HEK293 (cell line): ENCODE results near the gene MFSD2A.

ENCODE experiments used
- BCL6B ChIP-seq: fragments of 450-650 bp; formaldehyde crosslinking; IDR thresholded peaks from 2 replicates; pipeline ENCODE4 v1.5.1; 2017; ENCODE audit warnings: missing biosample characterization, missing genetic modification characterization
- HOXA7 ChIP-seq: sonication (generic); formaldehyde crosslinking; IDR thresholded peaks from 2 replicates; pipeline ENCODE4 v1.8.1; 2022; ENCODE audit warnings: missing genetic modification reagents, borderline replicate concordance
- OVOL3 ChIP-seq: fragments of 450-650 bp; formaldehyde crosslinking; IDR thresholded peaks from 2 replicates; pipeline ENCODE4 v1.5.1; 2016; ENCODE audit warnings: missing biosample characterization, missing genetic modification characterization
- SETDB1 ChIP-seq: IDR thresholded peaks from one replicate; pipeline ENCODE4 v1.6.1; 2017; ENCODE audit warnings: mild to moderate bottlenecking, low read length, moderate library complexity, mixed read lengths; ENCODE audit not compliant: insufficient read length
- ZBTB1 ChIP-seq: fragments of 450-650 bp; formaldehyde crosslinking; IDR thresholded peaks from 2 replicates; pipeline ENCODE4 v1.5.1; 2016; ENCODE audit warnings: missing biosample characterization, missing genetic modification characterization
- ZBTB17 ChIP-seq: fragments of 450-650 bp; formaldehyde crosslinking; IDR thresholded peaks from 2 replicates; pipeline ENCODE4 v1.5.1; 2016; ENCODE audit warnings: missing biosample characterization, missing genetic modification characterization
- ZBTB44 ChIP-seq: fragments of 450-650 bp; IDR thresholded peaks from 2 replicates; pipeline ENCODE4 v1.5.1; 2018; ENCODE audit warnings: missing biosample characterization, mild to moderate bottlenecking, missing genetic modification characterization
- ZBTB48 ChIP-seq: fragments of 450-650 bp; formaldehyde crosslinking; IDR thresholded peaks from 2 replicates; pipeline ENCODE4 v1.5.1; 2016; ENCODE audit warnings: missing biosample characterization, missing genetic modification characterization
- ZEB2 ChIP-seq: fragments of 450-650 bp; formaldehyde crosslinking; IDR thresholded peaks from 2 replicates; pipeline ENCODE4 v1.5.1; 2016; ENCODE audit warnings: missing biosample characterization, missing genetic modification characterization
- ZFHX2 ChIP-seq: fragments of 450-650 bp; formaldehyde crosslinking; conservative IDR thresholded peaks from 2 replicates; pipeline ENCODE4 v1.5.1; 2016; ENCODE audit warnings: missing biosample characterization, missing genetic modification characterization
- ZNF223 ChIP-seq: fragments of 450-650 bp; formaldehyde crosslinking; IDR thresholded peaks from 2 replicates; pipeline ENCODE4 v1.5.1; 2016; ENCODE audit warnings: missing biosample characterization, missing genetic modification characterization
- ZNF24 ChIP-seq: fragments of 450-650 bp; formaldehyde crosslinking; IDR thresholded peaks from 2 replicates; pipeline ENCODE4 v1.5.1; 2016; ENCODE audit warnings: missing biosample characterization, missing genetic modification characterization
- ZNF341 ChIP-seq: fragments of 450-650 bp; formaldehyde crosslinking; IDR thresholded peaks from 2 replicates; pipeline ENCODE4; 2016; ENCODE audit warnings: low read depth, missing biosample characterization, missing genetic modification characterization
- ZNF354C ChIP-seq: fragments of 450-650 bp; formaldehyde crosslinking; IDR thresholded peaks from 2 replicates; pipeline ENCODE4 v1.5.1; 2016; ENCODE audit warnings: missing biosample characterization, missing genetic modification characterization, low read depth, borderline replicate concordance
- ZNF394 ChIP-seq: fragments of 450-650 bp; formaldehyde crosslinking; IDR thresholded peaks from 2 replicates; pipeline ENCODE4 v1.5.1; 2016; ENCODE audit warnings: missing biosample characterization, missing genetic modification characterization, mild to moderate bottlenecking, moderate library complexity, borderline replicate concordance
- ZNF449 ChIP-seq: fragments of 450-650 bp; formaldehyde crosslinking; IDR thresholded peaks from 2 replicates; pipeline ENCODE4 v1.5.1; 2017; ENCODE audit warnings: missing biosample characterization, mild to moderate bottlenecking, missing genetic modification characterization, moderate library complexity
- ZNF518A ChIP-seq: fragments of 450-650 bp; formaldehyde crosslinking; conservative IDR thresholded peaks from 2 replicates; pipeline ENCODE4 v1.5.1; 2016; ENCODE audit warnings: low read depth, missing biosample characterization, missing genetic modification characterization
- ZNF558 ChIP-seq: fragments of 450-650 bp; formaldehyde crosslinking; IDR thresholded peaks from 2 replicates; pipeline ENCODE4 v1.5.1; 2016; ENCODE audit warnings: missing biosample characterization, missing genetic modification characterization
- ZNF600 ChIP-seq: fragments of 450-650 bp; formaldehyde crosslinking; IDR thresholded peaks from 2 replicates; pipeline ENCODE4 v1.5.1; 2016; ENCODE audit warnings: missing biosample characterization, missing genetic modification characterization
- ZNF670 ChIP-seq: fragments of 450-650 bp; formaldehyde crosslinking; IDR thresholded peaks from 2 replicates; pipeline ENCODE4 v1.5.1; 2016; ENCODE audit warnings: missing biosample characterization, missing genetic modification characterization, low read depth
- ZNF777 ChIP-seq: fragments of 450-650 bp; formaldehyde crosslinking; IDR thresholded peaks from 2 replicates; pipeline ENCODE4 v1.5.1; 2017; ENCODE audit warnings: missing biosample characterization, missing genetic modification characterization, borderline replicate concordance
- ZSCAN23 ChIP-seq: fragments of 450-650 bp; formaldehyde crosslinking; IDR thresholded peaks from 2 replicates; pipeline ENCODE4 v1.5.1; 2016; ENCODE audit warnings: missing biosample characterization, missing genetic modification characterization

MFSD2A gene

GRCh38 chr1:39926343-39926793 is 28.6 kb upstream of the MFSD2A start (continued):
- TF ChIP-seq ZSCAN23 (tag by site-specific recombination) (no peak), ZNF777 (tag by site-specific recombination) (no peak), ZEB2 (tag by site-specific recombination) (no peak), BCL6B (no peak), ZNF341 (no peak), ZNF223 (tag by site-specific recombination) (no peak), ZNF558 (tag by site-specific recombination) (no peak), ZNF600 (tag by site-specific recombination) (peak; percentile 70; the same call in 1 of the 2 replicates), ZBTB44 (tag by site-specific recombination) (no peak), HOXA7 (no peak), ZFHX2 (tag by site-specific recombination) (0 out of 2 replicates have a peak, but pooled peaks have one; percentile 10), SETDB1 (no peak), ZBTB1 (no peak), ZNF518A (peak; percentile 26; the same call in 1 of the 2 replicates), ZBTB48 (0 out of 2 replicates have a peak, but pooled peaks have one; percentile 18), ZNF24 (tag by site-specific recombination) (no peak), ZBTB17 (tag by site-specific recombination) (peak; percentile 16; the same call in 1 of the 2 replicates), ZNF394 (tag by site-specific recombination) (no peak), OVOL3 (tag by site-specific recombination) (no peak), ZNF449 (tag by site-specific recombination) (no peak), ZNF670 (tag by site-specific recombination) (no peak), ZNF354C (no peak)
